LoVo (cell line): ENCODE measurements around the gene PRKAR1B.
"Not testable (repeated sequence)": the region's sequence is repeated elsewhere in the genome, so short reads cannot be mapped to it uniquely, and the experiment has no call there.

Experiments
- DNase-seq: peaks from one replicate; pipeline ENCODE4 v3.0.0-alpha.2; 2016; ENCODE audit warnings: low spot score

Gene PRKAR1B

GRCh38 chr7:644381-645305 is 82.4 kb downstream of the PRKAR1B start:
- DNase-seq: no peak

GRCh38 chr7:641966-642365 is 85.1 kb downstream of the PRKAR1B start:
- no peak for DNase-seq

- DNase-seq: no peak
Measured at GRCh38 chr7:641269-641671, 85.8 kb downstream of the PRKAR1B start.

GRCh38 chr7:638256-639011 is 88.6 kb downstream of the PRKAR1B start:
- no peak for DNase-seq

- no peak for DNase-seq
Measured at GRCh38 chr7:637826-638225, 89.3 kb downstream of the PRKAR1B start.

GRCh38 chr7:636396-636795 is 90.7 kb downstream of the PRKAR1B start:
- no peak for DNase-seq

GRCh38 chr7:635687-636382 is 91.2 kb downstream of the PRKAR1B start:
- DNase-seq: not testable (repeated sequence)

GRCh38 chr7:635227-635626 is 91.9 kb downstream of the PRKAR1B start:
- no peak for DNase-seq

GRCh38 chr7:633381-634018 is 93.6 kb downstream of the PRKAR1B start:
- no peak for DNase-seq

GRCh38 chr7:632831-633210 is 94.3 kb downstream of the PRKAR1B start:
- DNase-seq: no peak

- DNase-seq: no peak
Measured at GRCh38 chr7:631964-632830, 94.9 kb downstream of the PRKAR1B start.

GRCh38 chr7:631291-631711 is 95.8 kb downstream of the PRKAR1B start:
- DNase-seq: no peak

- no peak for DNase-seq
Measured at GRCh38 chr7:630539-630938, 96.5 kb downstream of the PRKAR1B start.

GRCh38 chr7:630111-630511 is 97.0 kb downstream of the PRKAR1B start:
- no peak for DNase-seq

- DNase-seq: no peak
Measured at GRCh38 chr7:628826-629225, 98.3 kb downstream of the PRKAR1B start.

GRCh38 chr7:628402-628763 is 98.7 kb downstream of the PRKAR1B start:
- no peak for DNase-seq

GRCh38 chr7:627661-628401 is 99.2 kb downstream of the PRKAR1B start:
- no peak for DNase-seq

GRCh38 chr7:625376-625971 is 101.6 kb downstream of the PRKAR1B start:
- no peak for DNase-seq

GRCh38 chr7:623464-623863 is 103.6 kb downstream of the PRKAR1B start:
- no peak for DNase-seq
